GM12878 (cell line): ENCODE results near the gene TSC22D3. TPM values are rescaled to one million over a fixed set of nuclear protein-coding genes. Genes with fewer than 3 reads are reported as not detected.

Experiments used
- ATAC-seq: fragments of 200-7000 bp; cut with Tn5 transposase; 3 replicates; pipeline ENCODE4 v1.9.1; 2020; ENCODE audit warnings: mild to moderate bottlenecking, moderate library complexity
- BruUV-seq: library from RNA; stranded (reverse); fragments of 400-500 nt; replicated peaks from 2 replicates; lab custom pipeline; 2021; lab: Mats Ljungman, UMichigan
- CTCF ChIA-PET: fragments of 300-600 bp; sonication (Branson Sonifier 250); formaldehyde crosslinking; extraction: SDS; loops from one replicate; lab custom pipeline; 2021; ENCODE audit warnings: inconsistent platforms; lab: Yijun Ruan, JAX
- POLR2A ChIA-PET: fragments of 350-600 bp; formaldehyde crosslinking; extraction: SDS; loops from one replicate; lab custom pipeline; 2021; ENCODE audit warnings: inconsistent platforms; lab: Charles Lee
- RAD21 ChIA-PET: fragments of 300-600 bp; sonication (Branson Sonifier 250); formaldehyde crosslinking; loops from one replicate; lab custom pipeline; 2023; ENCODE audit warnings: antibody characterized with exemption; ENCODE audit not compliant: unreplicated experiment; lab: Charles Lee
- SMC1A ChIA-PET: fragments of 300-600 bp; sonication (Branson Sonifier 250); formaldehyde crosslinking; loops from one replicate; lab custom pipeline; 2023; ENCODE audit not compliant: unreplicated experiment, uncharacterized antibody; lab: Charles Lee
- DNase-seq: peaks from one replicate; pipeline ENCODE4 v3.0.0-alpha.2; 2011; ENCODE audit warnings: low read depth, low spot score
- FAIRE-seq: peaks from 3 replicates; lab custom pipeline; 2011; peaks lifted over from hg19 to GRCh38; lab: Jason Lieb, UNC
- H2AFZ ChIP-seq: 2 replicates; pipeline ENCODE4 v1.6.0; 2011; ENCODE audit warnings: low read depth, low read length, control low read depth; ENCODE audit not compliant: control insufficient read depth
- H3K27ac ChIP-seq: 2 replicates; pipeline ENCODE4 v1.5.1; 2011; ENCODE audit warnings: control low read depth; ENCODE audit not compliant: control insufficient read depth, insufficient read depth
- H3K27me3 ChIP-seq, 2 experiments: replicated peaks in 1 of 2; 2 replicates each; pipeline versions ENCODE4 v1.6.0 to v1.6.1; 2011; ENCODE audit warnings: low read length in 1 of 2; ENCODE audit not compliant: control insufficient read depth in 2 of 2, insufficient read depth in 2 of 2
- H3K36me3 ChIP-seq, 2 experiments: 2 replicates each; pipeline ENCODE4 v1.5.1; 2011; ENCODE audit warnings: low read length in 1 of 2; ENCODE audit not compliant: control insufficient read depth in 2 of 2, insufficient read depth in 2 of 2
- H3K4me1 ChIP-seq: 2 replicates; pipeline ENCODE4 v1.6.1; 2011; ENCODE audit warnings: mild to moderate bottlenecking, low read length, moderate library complexity, mixed read lengths; ENCODE audit not compliant: control insufficient read depth, insufficient read depth
- H3K4me2 ChIP-seq: 2 replicates; pipeline ENCODE4 v1.6.0; 2011; ENCODE audit warnings: control low read depth; ENCODE audit not compliant: control insufficient read depth, insufficient read depth
- H3K4me3 ChIP-seq: fragments of 200-600 bp; sonication (generic); 2 replicates; pipeline ENCODE4 v1.5.1; 2016
- H3K79me2 ChIP-seq: 2 replicates; pipeline ENCODE4 v1.6.0; 2011; ENCODE audit warnings: low read length; ENCODE audit not compliant: control insufficient read depth, insufficient read depth
- H3K9ac ChIP-seq: 2 replicates; pipeline ENCODE4 v1.8.0; 2011; ENCODE audit warnings: low read length, control low read depth, mixed read lengths; ENCODE audit not compliant: control insufficient read depth, insufficient read depth
- H3K9me3 ChIP-seq: replicated peaks from 3 replicates; pipeline ENCODE4 v1.5.1; 2011; ENCODE audit warnings: mild to moderate bottlenecking, low read length; ENCODE audit not compliant: control insufficient read depth, insufficient read depth
- H4K20me1 ChIP-seq: 2 replicates; pipeline ENCODE4 v1.6.0; 2011; ENCODE audit not compliant: control insufficient read depth, insufficient read depth
- ASH2L ChIP-seq: fragments of 300-600, 200-600 bp; sonication (generic); IDR thresholded peaks from 2 replicates; pipeline ENCODE4 v1.6.1; 2017; ENCODE audit warnings: low read depth, mild to moderate bottlenecking, borderline replicate concordance
- CHD1 ChIP-seq: IDR thresholded peaks from 2 replicates; pipeline ENCODE4 v1.6.1; 2012; ENCODE audit warnings: low read depth, low read length, improper control_type of control experiment
- IKZF1 ChIP-seq: fragments of 450-650 bp; conservative IDR thresholded peaks from 2 replicates; pipeline ENCODE4 v1.6.1; 2017; ENCODE audit warnings: antibody characterized with exemption, mild to moderate bottlenecking
- MTA3 ChIP-seq: IDR thresholded peaks from 2 replicates; pipeline ENCODE4 v1.6.1; 2012; ENCODE audit warnings: low read length, inconsistent platforms, borderline replicate concordance
- NKRF ChIP-seq: fragments of 450-650 bp; conservative IDR thresholded peaks from 2 replicates; pipeline ENCODE4 v1.6.1; 2017; ENCODE audit warnings: mild to moderate bottlenecking, moderate library complexity
- RB1 ChIP-seq: fragments of 450-650 bp; formaldehyde crosslinking; IDR thresholded peaks from 2 replicates; pipeline ENCODE4 v1.6.1; 2017; ENCODE audit warnings: mild to moderate bottlenecking, borderline replicate concordance
- RFX5 ChIP-seq: IDR thresholded peaks from 2 replicates; pipeline ENCODE4 v1.6.1; 2011; ENCODE audit warnings: low read depth, low read length, improper control_type of control experiment
- SIN3A ChIP-seq: IDR thresholded peaks from 2 replicates; pipeline ENCODE4 v1.6.1; 2012; ENCODE audit warnings: low read depth, low read length, improper control_type of control experiment
- TCF12 ChIP-seq: IDR thresholded peaks from 2 replicates; pipeline ENCODE4 v1.6.1; 2011; ENCODE audit warnings: low read depth, mild to moderate bottlenecking, low read length
- USF1 ChIP-seq: IDR thresholded peaks from 2 replicates; pipeline ENCODE4 v1.6.1; 2011; ENCODE audit warnings: borderline replicate concordance, low read depth, mild to moderate bottlenecking, moderate library complexity, mixed read lengths, low read length; ENCODE audit not compliant: insufficient read depth; ENCODE audit errors: extremely low read length
- YY1 ChIP-seq: IDR thresholded peaks from 2 replicates; pipeline ENCODE4 v1.6.1; 2011; ENCODE audit warnings: low read depth, mild to moderate bottlenecking, low read length
- ZBTB11 ChIP-seq: fragments of 450-650 bp; formaldehyde crosslinking; IDR thresholded peaks from 2 replicates; pipeline ENCODE4 v1.5.0; 2022; ENCODE audit warnings: mild to moderate bottlenecking, missing genetic modification characterization
- ZNF207 ChIP-seq: fragments of 450-650 bp; IDR thresholded peaks from 2 replicates; pipeline ENCODE4 v1.6.1; 2014; ENCODE audit warnings: antibody characterized with exemption, mild to moderate bottlenecking, borderline replicate concordance
- ZNF24 ChIP-seq: fragments of 450-650 bp; IDR thresholded peaks from 2 replicates; pipeline ENCODE4 v1.6.1; 2017; ENCODE audit warnings: antibody characterized with exemption, mild to moderate bottlenecking
- WGBS: methylation state at CpG from one replicate; pipeline ENCODE4 v1.1.6; 2016; ENCODE audit warnings: low lambda C conversion rate; ENCODE audit not compliant: insufficient replicate concordance, insufficient coverage; ENCODE audit errors: missing lambda C conversion rate; 5-methylcytosine and 5-hydroxymethylcytosine counted together
- in situ Hi-C: fragments of 300-500 bp; cut with MboI; formaldehyde crosslinking; loops from 9 replicates; pipeline ENCODE4 v1.14.3; 2018; ENCODE audit warnings: mixed read lengths
- intact Hi-C: fragments of 100-400 bp; cut with micrococcal nuclease; formaldehyde crosslinking; loops from one replicate; pipeline ENCODE4 v1.14.2; 2022; ENCODE audit not compliant: unreplicated experiment
- polyA plus RNA-seq, 11 experiments: library from polyadenylated mRNA; depleted of rRNA in 4 of 11; unstranded in 6 of 11; stranded (reverse) in 5 of 11; fragments of >200 nt; fragmentation: Nextera tagmentation in 4 of 11; fragmentation: Illumina TruSeq in 1 of 11; extraction: Ambion mirVana in 4 of 11; extraction: Trizol in 1 of 11; gene quantifications; 1 replicate in 1 of 11; 2 replicates in 10 of 11; pipeline versions ENCODE4 v1.2.1 to v1.2.3, GENCODE V29; 2011 to 2016; ENCODE audit warnings: inconsistent platforms in 2 of 11, missing spikeins in 2 of 11, low read depth in 1 of 11
- total RNA-seq, 4 experiments: library from RNA; depleted of rRNA in 3 of 4; stranded (reverse); fragments of >200 nt in 3 of 4; fragmentation: Illumina TruSeq in 1 of 4; extraction: Trizol in 1 of 4; gene quantifications; 2 replicates each; pipeline versions ENCODE4 v1.2.1 to v1.2.3, GENCODE V29; 2013 to 2021

TSC22D3 gene
- total and polyA plus RNA-seq, 10 of the 15 experiments (the other 5 are each of a cell fraction or from before 2014, with no cell fraction given) = 4.6 to 122 (median 16.1) TPM

- WGBS = 15% methylated on average over 5 of the region's 5 CpGs
- SMC1A ChIA-PET = interaction anchor here (1.5 to 15.8 kb wide), 4 partner anchors 13 to 108 kb away, joined by 3 to 149 read pairs (median 6); partner anchors contain the start of genes NCBP2L and TSC22D3
Measured at GRCh38 chrX:107669885-107670628, 105.5 kb downstream of the TSC22D3 start.

More at GRCh38 chrX:107669885-107670628, 105.5 kb downstream of the TSC22D3 start:
- no peak overlapping the region for H2AFZ ChIP-seq
- ChIA-PET POLR2A (no interaction called here), RAD21 (interaction anchor here (0.9 to 5.5 kb wide), 2 partner anchors 106 to 107 kb away, joined by 3 to 98 read pairs; partner anchors contain the start of genes NCBP2L and TSC22D3), CTCF (interaction anchor here (1.9 to 8.6 kb wide), 3 partner anchors 11 to 106 kb away, joined by 9 to 136 read pairs (median 32); partner anchors contain the start of genes NCBP2L and TSC22D3)
- H3K4me3 ChIP-seq = no peak overlapping the region
- H3K27me3 ChIP-seq = no peaks in the 10 kb centered on the region
- no peak overlapping the region for H3K9ac ChIP-seq
- H3K9me3 ChIP-seq = no peaks in the 10 kb centered on the region
- peaks cover 13% of the 10 kb centered on the region for H3K4me1 ChIP-seq
- no peaks in the 10 kb centered on the region; a peak in 1 of 4 replicates for H3K36me3 ChIP-seq
- in situ Hi-C loops (loop anchor here (10.0 kb wide), 1 partner anchor 225 kb away; no protein-coding TSS in a partner anchor), intact Hi-C loops (no loop called here)
- no peak for ATAC-seq
- no peak overlapping the region for H3K27ac ChIP-seq
- TF ChIP-seq NKRF (no peak), CHD1 (no peak), TCF12 (no peak), MTA3 (no peak), RFX5 (no peak), IKZF1 (no peak), USF1 (no peak), YY1 (no peak), RB1 (no peak), ZNF24 (no peak), ASH2L (no peak), SIN3A (no peak), ZBTB11 (no peak), ZNF207 (no peak)
- H3K79me2 ChIP-seq = no peaks in the 10 kb centered on the region
- FAIRE-seq = no peak
- no peaks in the 10 kb centered on the region for H4K20me1 ChIP-seq
- no peak for DNase-seq
- no peak overlapping the region for H3K4me2 ChIP-seq
- BruUV-seq = no TSS peak
